NCI-H524 (cell line): ENCODE measurements around the gene YPEL3.
"Not testable (repeated sequence)": the region's sequence is repeated elsewhere in the genome, so short reads cannot be mapped to it uniquely, and the experiment has no call there.

Experiments used
- DNase-seq, 2 experiments: peaks; one replicate each; lab custom pipeline; 2025; lab: John Stamatoyannopoulos, UW

YPEL3 gene

DNA sequence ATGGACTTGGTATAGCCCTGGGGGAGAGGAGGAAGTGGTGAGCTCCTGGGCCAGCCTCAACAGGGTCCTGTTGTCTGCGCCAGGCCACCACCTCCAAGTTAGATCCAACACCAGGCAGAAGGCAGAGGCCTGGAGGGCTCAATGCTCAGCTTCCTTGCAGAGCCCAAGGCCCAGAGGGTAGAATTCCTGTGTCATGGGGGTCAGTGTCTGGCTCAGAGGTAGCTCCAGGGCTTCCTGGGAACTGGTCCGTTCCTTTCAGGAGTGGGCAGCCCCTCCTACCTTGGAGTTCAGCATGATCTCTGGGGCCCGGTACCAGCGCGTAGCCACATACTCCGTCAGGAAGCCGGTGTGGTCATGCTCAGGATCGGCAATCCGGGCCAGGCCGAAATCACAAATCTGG, 21.8 kb upstream of the YPEL3 start:
- no peak for DNase-seq

DNA sequence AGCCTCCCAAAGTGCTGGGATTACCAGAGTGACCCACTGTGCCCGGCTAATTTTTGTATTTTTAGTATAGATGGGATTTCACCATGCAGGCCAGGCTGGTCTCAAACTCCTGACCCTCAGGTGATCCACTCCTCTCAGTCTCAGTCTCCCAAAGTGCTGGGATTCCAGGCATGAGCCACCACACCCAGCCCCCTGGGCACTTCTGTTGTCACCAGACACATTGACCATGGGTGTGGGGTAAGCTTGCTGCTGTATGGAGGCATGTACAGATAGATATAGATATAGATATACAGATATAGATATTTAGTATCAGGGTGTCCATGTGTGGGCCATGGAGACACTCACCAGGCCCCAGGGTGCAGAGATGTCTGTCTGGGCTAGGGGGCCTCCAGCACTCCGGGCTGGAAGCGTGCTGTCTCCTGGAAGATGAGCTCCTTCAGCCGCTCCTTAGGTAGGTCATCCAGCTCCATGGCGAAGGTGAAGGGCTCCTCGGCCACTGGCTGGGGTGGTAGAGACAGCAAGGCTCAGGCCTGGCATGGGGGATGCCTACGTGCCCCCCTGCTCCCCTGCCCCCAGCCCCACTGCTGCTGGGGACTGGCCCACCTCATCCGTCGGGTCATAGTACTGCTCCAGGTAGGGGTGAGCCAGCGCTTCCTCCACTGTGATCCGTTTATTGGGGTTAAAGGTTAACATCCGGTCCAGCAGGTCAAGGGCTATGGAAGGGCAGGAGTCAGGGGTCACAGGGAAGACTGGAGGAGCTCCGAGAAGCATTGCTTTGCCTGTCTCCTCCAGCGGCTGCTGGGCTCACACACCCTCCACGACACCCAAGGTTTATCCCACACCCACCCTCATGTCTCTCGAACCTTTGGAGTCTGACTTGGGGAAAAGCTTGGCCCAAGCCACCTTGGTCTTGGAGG, 20.5 kb upstream of the YPEL3 start:
- DNase-seq = no peak

DNA sequence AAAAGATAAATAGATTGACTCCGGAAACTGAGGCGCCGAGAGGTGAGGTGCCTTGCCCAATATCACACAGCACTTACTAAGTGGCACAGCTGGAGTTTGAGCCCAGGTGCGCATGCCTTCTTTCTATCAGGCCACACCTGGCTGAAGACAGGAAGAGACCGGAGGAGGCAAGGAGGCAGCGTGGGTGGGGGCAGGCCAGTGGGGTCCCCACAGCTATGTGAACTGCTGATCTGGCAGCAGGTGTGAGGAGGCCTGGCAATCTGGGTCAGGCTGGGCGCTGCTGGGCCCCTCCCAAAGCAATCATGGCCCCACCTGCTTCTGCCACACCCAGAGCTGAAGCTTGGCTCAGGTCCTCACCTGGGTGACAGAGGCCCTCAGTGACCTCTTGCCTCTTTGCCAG, 19.2 kb upstream of the YPEL3 start:
- no peak for DNase-seq

DNA sequence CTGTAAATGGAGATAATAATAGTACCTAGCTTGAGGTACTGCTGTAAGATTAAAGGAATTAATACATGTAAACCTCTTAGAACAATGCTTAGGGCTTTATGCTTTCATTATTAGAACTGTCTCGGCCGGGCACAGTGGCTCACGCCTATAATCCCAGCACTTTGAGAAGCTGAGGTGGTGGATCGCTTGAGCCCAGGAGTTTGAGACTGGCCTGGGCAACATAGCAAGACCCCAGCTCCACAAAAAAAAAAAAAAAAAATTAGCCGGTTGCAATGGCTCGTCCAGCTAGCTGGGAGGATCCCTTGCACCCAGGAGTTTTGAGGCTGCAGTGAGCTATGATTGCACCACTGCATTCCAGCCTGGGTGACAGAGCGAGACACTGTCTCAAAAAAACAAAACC, 18.8 kb upstream of the YPEL3 start:
- not testable (repeated sequence) for DNase-seq

DNA sequence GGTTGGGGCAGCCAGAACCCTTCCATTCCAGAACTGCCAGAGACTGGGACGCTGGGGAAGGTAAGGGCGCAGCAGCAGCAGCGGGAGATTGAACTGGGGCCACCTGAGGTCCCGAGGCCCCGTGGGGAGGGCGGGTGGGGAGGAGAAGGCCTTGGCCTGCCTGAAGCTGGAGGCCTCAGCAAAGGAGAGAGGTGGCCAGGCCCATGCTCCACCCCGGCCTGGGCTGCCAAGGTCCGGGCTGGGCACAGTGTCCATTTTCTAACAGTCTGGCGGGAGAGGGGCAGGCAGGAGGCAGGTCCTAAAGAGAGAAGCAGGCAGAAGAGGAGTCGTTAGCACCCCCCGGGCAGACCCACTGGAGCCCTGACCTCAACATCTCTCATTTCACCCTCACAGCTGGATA, 18.4 kb upstream of the YPEL3 start:
- no peak for DNase-seq

DNA sequence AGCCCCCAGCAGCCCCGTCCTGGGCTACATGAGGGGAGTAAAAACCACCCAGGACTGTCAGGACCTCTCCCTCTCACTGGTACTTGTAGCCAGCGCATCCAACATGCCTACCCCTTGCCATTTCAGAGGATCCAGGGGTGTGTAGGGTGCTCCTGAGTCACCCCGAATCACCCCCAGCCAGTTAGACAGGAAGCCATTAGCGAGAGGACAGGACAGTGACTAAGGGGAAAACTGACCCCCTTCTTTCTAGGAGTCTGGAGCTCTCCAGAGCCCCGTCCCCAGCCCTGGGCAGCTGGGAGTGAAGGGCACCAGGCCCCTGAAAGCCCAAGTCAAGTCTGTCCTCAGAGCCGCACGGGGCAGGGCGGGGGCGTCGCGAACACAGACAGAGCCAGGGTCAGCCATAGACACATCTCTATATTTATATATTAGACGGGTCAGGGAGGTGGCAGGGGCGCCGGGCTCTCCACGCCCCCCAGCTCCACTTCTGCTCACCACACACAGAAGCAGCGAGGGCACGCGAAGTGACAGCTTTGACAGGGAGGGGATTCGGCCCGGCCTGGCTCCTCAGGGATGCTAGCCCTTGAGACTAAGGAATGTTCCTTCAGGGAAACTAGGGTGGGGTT, 17.8 kb upstream of the YPEL3 start:
- DNase-seq = no peak

DNA sequence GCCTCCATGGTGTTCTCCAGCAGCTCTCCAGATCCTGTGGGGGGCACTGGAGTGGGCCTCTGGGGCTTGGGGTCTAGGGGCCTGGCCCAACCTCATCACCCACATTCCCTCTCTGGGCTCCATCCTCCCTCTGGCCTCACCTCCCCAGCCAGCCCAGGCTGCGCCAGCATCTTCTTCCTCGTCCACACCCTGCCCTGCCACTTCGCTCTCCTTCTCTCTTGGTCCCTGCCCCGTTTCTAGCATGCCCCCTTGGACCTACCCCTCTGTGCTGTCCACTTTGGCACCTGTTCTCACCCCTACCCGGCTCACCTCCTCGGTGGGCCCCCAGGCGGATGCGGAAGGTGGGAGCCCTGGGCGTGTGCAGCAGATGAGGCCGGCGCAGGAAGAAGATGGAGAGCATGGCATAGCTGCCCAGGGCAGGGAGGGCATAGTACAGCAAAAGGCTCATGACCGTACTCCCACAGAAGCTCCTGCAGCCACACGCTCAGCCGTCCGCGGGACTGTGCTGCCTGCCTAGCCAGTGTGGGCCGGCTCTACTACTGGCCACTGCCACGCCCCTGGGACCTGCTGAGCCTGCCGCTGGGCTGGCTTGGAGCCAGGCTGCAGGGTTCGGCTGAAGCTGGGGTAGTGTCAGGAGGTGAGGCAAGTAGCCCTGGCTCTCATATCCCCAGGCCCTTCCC, 17.2 kb upstream of the YPEL3 start, which contains the start of gene GDPD3:
TSS of gene GDPD3 (minus strand) at position 507 of the 680 bp plus-strand sequence. CDS start at position 448, 59 bp downstream.
- DNase-seq = no peak

DNA sequence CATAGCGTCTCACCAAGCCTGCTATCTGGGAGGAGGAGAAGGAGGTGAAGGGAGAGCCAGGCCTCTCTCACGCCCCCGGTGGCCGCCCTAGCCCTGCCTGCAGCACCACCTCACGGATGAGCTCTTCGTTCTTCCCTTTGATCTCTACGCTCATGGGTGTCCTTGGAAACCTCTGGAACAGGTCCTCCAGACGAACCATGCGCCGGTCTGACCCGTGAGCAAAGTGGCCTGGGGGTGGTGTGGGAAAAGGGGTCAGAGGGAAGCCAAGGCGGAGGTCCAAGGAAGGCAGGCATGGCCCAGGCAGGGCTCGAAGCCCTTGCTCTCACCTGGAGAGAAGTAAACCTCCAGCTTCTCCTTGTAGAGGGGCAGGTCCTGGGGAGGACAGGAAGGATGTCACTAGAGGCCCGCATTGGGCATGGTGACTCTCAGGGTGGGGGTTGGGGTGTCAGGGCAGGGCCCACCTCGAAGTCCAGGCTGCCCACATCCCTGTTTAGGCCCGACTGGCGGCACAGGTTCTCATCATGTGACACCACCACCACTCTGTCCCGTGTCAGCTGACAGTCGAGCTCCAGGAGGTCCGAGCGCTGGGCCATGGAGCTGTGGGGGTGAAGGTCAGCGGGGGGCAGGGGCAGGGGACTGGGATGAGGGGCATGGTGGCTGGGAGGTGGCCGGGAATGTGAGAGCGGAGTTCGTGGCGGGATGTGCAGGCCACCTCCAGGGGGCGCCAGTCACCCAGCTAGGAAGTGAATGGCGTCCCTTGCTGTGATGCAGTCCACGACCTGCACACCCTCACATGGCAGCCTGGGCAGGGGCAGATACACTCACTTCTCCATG, 16.4 kb upstream of the YPEL3 start:
- peak in 1 of 2 experiments; percentile 40 for DNase-seq

DNA sequence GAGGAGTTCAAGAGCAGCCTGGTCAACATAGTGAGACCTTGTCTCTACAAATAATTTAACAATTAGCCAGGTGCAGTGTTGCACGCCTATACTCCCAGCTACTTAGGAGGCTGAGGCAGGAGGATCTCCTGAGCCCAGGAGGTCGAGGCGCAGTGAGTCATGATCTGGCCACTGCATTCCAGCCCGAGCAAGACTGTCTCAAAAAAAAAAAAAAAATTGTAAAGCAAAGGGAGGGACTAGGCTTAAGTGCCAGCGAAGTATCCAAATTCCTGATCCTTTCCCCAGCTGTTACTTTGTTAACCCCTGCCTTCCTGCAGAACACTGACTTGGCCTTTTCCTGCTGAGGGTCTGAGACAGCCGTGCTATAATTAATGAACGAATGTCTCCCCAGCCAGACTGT, 14.6 kb upstream of the YPEL3 start:
- DNase-seq = peak; percentile 74 to 88

DNA sequence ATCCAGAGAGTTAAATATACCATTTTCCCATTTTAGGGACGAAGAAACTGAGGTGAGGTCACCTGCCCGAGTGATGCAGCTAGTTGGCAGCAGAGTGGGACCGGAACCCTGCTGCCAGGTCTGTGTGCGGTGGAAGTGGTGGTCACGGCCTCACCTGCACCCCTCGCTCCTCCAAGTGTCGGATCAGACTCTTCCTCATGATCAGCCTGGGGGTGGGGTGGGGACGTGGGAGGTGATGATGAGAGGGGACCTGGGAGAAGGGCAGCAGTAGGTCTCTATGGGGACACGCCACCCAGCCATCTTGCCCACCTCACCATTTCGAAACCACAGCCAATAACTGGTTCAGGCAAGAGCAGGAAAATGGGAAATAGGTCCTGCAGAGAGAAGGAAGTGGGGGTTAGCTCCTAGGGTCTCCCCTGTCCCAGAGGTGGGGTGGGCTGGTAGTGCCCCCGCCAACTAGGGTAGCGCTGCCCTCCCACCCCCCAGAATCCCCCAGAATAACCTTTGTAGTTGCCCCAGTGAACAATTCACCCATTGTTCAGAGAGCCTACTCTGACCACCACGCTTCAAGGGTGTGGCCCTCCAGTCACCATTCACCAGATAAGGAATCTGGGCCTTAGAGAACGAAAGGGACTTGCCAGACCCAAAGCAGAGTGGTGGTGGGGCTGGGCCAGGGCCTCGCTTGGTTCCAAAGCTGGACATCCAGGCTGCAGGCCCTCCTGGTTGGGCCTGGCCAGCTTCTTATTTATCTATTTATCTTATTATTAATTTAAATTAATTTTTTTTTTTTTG, 12.2 kb upstream of the YPEL3 start:
- DNase-seq = no peak

DNA sequence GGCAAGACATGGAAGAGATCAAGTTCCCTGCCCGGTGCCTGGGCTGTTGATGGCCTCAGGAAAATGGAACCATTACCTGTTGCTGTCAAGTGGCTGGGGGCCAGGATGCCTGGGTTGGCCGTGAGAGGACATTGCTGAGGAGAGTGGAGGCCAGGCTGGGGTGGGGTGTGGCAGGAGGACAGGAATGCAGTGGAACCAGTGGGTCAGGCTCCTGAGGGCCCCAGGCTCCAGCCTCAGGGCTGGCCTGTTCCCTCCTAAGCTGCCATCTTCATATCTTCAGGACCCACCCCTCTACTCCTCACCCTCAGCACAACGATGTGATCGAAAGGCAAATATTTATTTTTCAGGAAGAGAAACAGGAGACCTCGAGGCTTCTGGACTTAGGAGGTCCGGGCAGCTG, 8.5 kb upstream of the YPEL3 start:
- no peak for DNase-seq

DNA sequence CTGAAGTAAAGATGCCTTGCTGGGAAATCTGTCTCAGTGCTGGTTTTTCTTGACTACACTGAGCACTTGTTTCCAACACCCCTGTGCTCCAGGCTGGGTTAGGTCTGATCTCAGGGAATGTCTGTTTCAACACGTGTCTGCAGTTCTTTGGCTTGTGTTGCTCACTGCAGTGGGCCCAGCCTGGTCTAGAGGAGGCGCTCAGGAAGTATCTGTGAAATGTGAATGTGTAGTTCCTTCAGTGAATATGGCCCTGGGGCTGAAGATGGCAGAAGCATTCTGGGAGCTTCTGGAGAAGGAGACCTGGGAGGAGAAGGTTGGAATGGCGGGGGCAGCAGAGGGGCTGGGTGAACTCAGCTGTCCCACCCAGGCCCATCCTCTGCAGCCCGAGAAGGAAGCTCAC, 8.1 kb upstream of the YPEL3 start:
- DNase-seq = no peak

DNA sequence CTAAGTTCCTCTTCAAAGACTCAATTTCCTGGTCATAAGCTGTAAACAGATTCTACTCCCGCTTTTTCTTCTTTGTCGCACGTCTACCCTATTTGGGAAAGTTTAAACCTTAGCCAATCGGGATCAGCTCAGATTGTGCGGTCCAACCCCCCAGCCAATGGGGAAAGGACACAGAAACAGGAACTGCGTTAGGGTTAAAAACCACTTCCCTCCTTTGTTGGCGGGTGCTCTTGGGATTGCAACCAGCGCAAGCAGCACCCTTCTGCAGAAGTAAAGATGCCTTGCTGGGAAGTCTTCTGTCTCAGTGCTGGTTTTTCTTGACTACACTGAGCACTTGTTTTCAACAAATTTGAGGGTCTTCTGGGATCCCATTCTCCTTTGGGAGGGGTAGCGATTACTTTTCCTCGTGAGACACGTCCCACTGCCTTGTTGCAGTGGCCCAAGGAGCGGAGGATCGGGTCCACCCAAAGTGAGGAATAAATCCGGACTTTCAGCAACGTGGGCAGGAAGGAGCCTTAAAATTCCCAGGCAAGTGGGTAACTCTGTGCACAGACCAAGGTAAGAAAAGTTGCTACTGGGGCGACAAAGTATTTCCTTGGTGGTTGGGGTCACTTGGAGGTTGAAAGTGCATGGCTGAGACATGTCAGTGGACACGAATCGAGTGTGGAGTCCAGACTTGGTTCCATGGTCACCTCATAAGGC, 1.0 kb upstream of the YPEL3 start:
- no peak for DNase-seq

DNA sequence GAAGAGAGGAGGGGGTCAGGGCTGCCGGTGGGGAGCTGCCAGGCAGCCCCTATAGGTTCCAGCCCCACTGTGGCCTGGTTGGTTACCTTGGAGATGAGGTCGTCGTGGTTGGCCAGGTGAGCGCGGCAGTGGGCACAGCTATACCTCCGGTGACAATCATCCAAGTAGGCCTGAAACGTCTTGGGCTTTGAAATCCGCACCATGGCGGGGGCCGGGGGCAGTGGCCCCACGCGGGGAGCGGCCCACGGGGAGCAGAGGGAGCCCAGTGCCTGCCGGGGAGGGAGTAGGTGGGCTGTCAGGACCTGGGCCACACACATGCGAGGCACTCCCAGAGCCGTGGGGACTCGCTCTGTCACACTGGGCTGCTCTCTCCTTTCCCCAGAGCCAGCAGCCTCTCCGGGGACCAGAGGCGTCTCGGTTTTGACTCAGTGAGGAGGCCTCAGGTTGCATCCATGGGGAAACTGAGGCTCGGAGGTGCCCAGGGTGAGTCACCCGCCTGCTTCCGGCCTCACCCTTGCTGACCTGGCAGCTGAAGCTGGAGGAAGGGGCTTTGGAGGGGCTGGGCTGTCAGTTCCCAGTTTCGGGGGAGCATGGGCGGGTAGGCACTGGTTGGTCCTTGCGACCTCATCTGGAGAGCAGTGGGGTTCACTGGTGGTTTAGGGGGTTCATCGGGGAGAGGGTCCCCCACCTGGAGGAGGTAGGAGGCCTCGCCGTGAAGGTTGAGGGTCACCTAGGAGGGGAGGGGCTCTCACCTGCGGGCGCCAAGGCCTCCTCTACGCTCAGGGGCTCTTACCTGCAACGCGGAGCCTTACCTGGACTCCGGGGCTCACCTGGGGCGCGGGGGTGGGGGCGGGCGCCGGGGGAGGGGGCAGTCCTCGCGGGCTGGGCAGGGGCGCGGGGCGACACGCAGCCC, 591 bp downstream of the YPEL3 start:
- no peak for DNase-seq

DNA sequence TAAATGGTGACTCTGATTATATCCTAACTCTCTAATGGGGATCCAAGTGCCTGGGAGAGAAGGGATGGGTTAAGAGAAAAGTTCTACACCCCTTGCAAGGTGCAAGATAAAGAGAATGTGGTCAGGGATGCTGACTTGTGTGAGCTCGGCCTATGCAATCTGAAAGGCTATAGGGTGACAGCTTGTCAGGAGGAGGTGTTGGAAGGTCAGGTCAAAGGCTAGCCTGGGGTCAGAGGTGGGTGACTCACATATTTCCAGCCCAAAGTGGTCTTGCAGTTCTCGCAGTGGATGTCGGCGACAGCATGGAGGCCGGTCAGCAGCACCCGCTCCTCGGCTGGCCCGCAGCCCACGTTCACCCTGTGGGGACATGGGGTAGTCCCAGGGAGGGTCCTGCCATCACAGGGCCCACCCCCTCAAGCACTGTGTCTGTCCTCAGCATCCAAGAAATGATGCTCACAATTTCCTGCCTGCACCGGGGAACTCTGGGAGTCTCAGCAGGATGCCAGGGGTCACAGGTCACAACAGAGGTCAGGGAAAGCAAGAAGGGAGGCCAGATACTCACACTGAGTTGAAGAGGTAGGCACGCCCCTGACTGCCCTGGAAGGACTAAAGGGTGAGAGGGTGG, 1.4 kb downstream of the YPEL3 start:
- DNase-seq = no peak

DNA sequence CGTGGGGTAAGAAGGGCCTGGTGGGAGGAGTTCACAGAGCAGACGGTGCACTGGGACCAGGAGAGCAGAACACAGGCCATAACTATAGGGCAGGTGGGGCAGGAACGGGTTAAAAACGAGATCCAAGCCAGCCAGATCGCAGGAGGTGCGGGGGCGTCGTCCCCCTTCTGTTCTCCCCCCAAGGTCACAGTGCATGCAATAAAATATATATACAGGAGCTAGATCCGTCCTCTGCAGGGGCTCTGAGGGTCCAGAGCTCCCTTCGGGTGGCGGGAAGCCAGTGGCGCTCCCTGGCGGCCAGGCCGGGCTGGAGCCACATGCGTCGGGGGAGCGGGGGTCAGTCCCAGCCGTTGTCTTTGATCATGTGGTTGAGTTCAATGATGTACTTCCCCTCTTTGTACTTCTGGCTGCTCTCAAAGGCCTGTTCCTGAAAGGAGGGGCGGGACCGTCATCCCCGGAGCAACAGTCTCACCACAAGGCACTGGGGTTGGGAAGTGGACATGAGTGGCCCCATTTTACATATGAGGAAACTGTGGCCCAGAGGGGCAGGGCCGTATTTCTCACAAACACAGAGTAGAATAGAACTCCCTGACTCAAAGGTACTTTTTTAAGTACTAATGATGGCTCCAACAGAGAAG, 3.5 kb downstream of the YPEL3 start:
- DNase-seq = peak; percentile 61 to 84

DNA sequence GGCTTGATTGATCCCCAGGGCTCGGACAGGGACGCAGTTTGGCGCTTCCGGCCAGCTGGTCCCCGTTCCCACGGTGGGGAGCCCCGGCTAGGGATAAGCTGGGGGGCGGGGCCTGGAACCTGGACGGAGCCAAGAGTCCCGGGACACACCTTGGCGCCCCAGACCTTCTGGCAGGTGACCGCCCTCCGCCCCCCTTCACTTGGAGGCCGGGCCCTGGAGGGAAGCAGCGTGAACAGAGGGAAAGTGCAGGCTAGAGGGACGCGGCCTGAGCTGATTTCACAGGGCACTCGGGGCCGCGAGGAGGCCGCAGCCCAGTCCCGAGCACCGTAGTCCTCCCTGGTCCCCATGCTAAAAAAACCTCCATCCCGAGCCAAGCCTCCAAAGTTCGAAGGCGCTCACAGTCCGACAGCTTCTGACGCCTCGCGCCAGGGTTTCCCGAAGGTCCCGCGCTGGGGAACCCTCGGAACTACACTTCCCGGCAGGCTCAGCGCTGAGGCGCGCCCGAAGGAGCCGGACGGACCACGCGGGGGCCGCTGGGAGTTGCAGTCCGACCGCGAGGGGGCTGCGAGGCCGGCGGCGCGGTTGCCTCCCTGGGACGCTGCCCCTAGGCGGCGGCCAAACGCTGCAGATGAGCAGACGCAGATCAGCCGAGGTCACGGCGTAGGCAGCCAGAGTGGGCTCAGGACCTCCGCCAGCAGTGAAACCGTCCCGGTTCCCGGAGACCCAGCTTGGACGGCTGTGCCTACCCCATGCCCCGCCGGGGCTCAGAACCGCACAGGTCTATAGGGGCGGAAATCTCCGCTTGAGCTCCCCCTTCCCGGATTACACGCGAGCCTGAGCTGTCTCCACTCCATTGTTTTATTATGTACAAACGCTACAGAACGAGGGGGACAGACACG, 4.3 kb downstream of the YPEL3 start, which contains the start of gene TBX6:
TSS of gene TBX6 (minus strand) at position 451 of the 899 bp plus-strand sequence. CDS start 731 bp downstream, outside the sequence.
- DNase-seq = peak; percentile 90 to 95
